Large intestine (tissue), 3 donors: Measurements from ENCODE around the gene SLC2A11. TPM values are rescaled to one million over a fixed set of nuclear protein-coding genes. Genes with fewer than 3 reads are reported as not detected.

ENCODE experiments used
- DNase-seq, 2 donors: peaks; one replicate each; pipeline versions ENCODE4 v3.0.0 to v3.0.0-alpha.2; 2013
- H3K27ac ChIP-seq: one replicate; pipeline ENCODE4 v1.5.1; 2013; ENCODE audit warnings: low read length
- H3K27me3 ChIP-seq: 2 replicates; pipeline ENCODE4 v1.6.1; 2013; ENCODE audit warnings: low read length; ENCODE audit not compliant: control insufficient read depth, insufficient read depth
- H3K36me3 ChIP-seq: 2 replicates; pipeline ENCODE4 v1.6.1; 2013; ENCODE audit warnings: low read length; ENCODE audit not compliant: control insufficient read depth, insufficient read depth
- H3K4me1 ChIP-seq: one replicate; pipeline ENCODE4 v1.6.1; 2013; ENCODE audit warnings: low read length; ENCODE audit not compliant: control insufficient read depth, insufficient read depth
- H3K4me3 ChIP-seq: one replicate; pipeline ENCODE4 v1.5.1; 2013; ENCODE audit warnings: low read length
- H3K9me3 ChIP-seq: one replicate; pipeline ENCODE4 v1.6.1; 2013; ENCODE audit warnings: mild to moderate bottlenecking, low read depth, low read length, moderate library complexity; ENCODE audit not compliant: control insufficient read depth
- WGBS: methylation state at CpG from one replicate; pipeline ENCODE4 v1.1.5; 2013; ENCODE audit warnings: low lambda C conversion rate; ENCODE audit not compliant: insufficient coverage; 5-methylcytosine and 5-hydroxymethylcytosine counted together
- polyA plus RNA-seq: library from polyadenylated mRNA; unstranded; fragments of 120-200 nt; gene quantifications from one replicate; pipeline ENCODE4 v1.2.1, GENCODE V29; 2013

Gene SLC2A11
- polyA plus RNA-seq, 1 donor = 19.3 TPM

DNA sequence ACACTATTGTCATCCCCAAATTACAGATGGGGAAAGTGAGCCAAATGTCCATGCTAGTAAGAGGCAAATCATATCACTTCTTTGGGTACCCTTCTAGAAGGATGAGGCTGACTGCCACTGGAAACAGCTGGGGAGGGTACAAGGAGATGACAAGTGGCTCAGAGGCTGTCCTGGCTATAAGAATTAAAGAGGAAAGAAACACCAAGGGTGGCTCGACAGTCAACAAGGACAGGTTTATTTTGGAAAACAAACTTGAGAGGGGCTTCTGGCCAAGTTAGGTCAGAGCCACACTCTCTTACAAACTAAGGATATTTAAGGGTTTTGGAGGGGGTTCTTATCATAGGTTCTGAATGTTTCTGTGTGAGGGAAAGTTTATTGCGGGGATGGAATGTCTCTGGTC lies 34.5 kb downstream of the SLC2A11 start:
- Histone ChIP-seq H3K9me3 (no peaks in the 10 kb centered on the region), H3K27ac (no peak overlapping the region), H3K4me1 (peaks cover 28% of the 10 kb centered on the region), H3K36me3 (peaks cover 17% of the 10 kb centered on the region), H3K4me3 (no peak overlapping the region), H3K27me3 (no peaks in the 10 kb centered on the region)
- no CpG with 5 or more reads among the region's 2 CpGs for WGBS
- DNase-seq = no peak

DNA sequence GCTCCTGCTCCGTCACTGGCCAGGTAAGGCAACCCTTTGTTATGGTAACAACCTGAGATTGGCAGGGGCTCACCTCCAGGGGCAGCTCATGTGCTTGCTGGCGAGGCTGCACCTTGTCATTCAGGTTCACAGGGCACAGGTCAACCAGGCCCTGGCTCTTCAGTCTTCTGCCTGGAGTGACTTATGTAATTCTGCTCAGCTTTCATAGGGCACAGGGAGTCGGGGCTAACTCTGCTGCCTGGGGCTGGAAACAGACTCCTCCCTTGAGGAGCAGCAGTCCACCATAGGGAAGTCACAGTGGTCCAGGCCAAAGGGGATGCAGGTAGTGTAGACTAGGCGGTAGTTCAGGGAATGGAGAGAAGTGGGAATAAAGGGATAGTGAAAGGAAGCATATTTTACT lies 35.0 kb downstream of the SLC2A11 start:
- H3K4me3 ChIP-seq = no peak overlapping the region
- peaks cover 31% of the 10 kb centered on the region for H3K4me1 ChIP-seq
- no peaks in the 10 kb centered on the region for H3K9me3 ChIP-seq
- H3K27me3 ChIP-seq = no peaks in the 10 kb centered on the region
- WGBS = 100% methylated on average over 1 of the region's 4 CpGs
- peaks cover 23% of the 10 kb centered on the region for H3K36me3 ChIP-seq
- DNase-seq = peak in 1 of 2 donors; percentile 59
- peak overlapping the region; percentile 26 for H3K27ac ChIP-seq

DNA sequence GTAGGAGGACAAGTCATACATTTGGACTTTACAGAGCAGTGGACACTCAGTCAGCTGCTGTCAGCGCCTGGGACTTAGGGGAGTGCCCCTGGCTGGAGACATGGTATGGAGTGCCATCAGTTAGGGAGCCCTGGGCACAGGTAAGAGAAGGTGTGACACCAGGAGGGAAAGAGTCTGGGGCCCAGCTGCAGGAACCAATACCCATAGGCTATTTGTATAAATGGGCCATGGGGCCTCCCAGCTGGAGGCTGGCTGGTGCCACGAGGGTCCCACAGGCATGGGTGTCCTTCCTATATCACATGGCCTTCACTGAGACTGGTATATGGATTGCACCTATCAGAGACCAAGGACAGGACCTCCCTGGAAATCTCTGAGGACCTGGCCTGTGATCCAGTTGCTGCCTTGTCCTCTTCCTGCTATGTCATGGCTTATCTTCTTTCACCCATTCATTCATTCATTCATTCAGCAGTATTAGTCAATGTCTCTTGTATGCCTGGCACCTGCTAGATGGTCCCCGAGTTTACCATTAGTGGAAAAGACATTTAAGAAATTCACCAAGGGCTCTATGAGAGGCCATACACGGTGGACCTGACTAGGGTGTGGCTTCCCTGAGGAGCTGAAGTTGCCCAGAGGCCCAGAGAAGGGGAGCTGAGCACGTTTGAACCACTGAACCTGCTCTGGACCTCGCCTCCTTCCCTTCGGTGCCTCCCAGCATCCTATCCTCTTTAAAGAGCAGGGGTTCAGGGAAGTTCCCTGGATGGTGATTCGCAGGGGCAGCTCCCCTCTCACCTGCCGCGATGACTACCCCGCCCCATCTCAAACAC lies 35.7 kb downstream of the SLC2A11 start:
- no CpG with 5 or more reads among the region's 11 CpGs for WGBS
- H3K27ac ChIP-seq = peak overlapping the region; percentile 100
- H3K4me3 ChIP-seq = peak overlapping the region; percentile 95
- DNase-seq = peak; percentile 66 to 90
- no peaks in the 10 kb centered on the region for H3K27me3 ChIP-seq
- peaks cover 29% of the 10 kb centered on the region for H3K36me3 ChIP-seq
- H3K4me1 ChIP-seq = peaks cover 34% of the 10 kb centered on the region
- no peaks in the 10 kb centered on the region for H3K9me3 ChIP-seq

DNA sequence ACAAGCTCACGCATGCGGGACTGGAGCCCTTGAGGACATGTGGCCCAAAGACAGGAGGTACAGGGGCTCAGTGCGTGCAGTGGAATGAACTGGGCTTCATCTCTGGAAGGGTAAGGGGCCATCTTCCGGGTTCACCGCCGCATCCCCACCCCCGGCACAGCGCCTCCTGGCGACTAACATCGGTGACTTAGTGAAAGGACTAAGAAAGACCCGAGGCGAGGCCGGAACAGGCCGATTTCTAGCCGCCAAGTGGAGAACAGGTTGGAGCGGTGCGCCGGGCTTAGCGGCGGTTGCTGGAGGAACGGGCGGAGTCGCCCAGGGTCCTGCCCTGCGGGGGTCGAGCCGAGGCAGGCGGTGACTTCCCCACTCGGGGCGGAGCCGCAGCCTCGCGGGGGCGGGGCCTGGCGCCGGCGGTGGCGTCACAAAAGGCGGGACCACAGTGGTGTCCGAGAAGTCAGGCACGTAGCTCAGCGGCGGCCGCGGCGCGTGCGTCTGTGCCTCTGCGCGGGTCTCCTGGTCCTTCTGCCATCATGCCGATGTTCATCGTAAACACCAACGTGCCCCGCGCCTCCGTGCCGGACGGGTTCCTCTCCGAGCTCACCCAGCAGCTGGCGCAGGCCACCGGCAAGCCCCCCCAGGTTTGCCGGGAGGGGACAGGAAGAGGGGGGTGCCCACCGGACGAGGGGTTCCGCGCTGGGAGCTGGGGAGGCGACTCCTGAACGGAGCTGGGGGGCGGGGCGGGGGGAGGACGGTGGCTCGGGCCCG lies 36.5 kb downstream of the SLC2A11 start, which contains the start of gene MIF:
MIF (plus strand) TSS at position 439 of the 765 bp plus-strand sequence; CDS start at position 531, 92 bp downstream.
- DNase-seq = peak; percentile 95 to 98
- peaks cover 37% of the 10 kb centered on the region for H3K4me1 ChIP-seq
- H3K4me3 ChIP-seq = peak within 1 kb of the TSS; percentile 95
- H3K9me3 ChIP-seq = no peaks in the 10 kb centered on the region
- no peaks in the 10 kb centered on the region for H3K27me3 ChIP-seq
- WGBS = no CpG with 5 or more reads among the region's 72 CpGs
- peaks cover 29% of the 10 kb centered on the region for H3K36me3 ChIP-seq
- peak within 1 kb of the TSS; percentile 100 for H3K27ac ChIP-seq

DNA sequence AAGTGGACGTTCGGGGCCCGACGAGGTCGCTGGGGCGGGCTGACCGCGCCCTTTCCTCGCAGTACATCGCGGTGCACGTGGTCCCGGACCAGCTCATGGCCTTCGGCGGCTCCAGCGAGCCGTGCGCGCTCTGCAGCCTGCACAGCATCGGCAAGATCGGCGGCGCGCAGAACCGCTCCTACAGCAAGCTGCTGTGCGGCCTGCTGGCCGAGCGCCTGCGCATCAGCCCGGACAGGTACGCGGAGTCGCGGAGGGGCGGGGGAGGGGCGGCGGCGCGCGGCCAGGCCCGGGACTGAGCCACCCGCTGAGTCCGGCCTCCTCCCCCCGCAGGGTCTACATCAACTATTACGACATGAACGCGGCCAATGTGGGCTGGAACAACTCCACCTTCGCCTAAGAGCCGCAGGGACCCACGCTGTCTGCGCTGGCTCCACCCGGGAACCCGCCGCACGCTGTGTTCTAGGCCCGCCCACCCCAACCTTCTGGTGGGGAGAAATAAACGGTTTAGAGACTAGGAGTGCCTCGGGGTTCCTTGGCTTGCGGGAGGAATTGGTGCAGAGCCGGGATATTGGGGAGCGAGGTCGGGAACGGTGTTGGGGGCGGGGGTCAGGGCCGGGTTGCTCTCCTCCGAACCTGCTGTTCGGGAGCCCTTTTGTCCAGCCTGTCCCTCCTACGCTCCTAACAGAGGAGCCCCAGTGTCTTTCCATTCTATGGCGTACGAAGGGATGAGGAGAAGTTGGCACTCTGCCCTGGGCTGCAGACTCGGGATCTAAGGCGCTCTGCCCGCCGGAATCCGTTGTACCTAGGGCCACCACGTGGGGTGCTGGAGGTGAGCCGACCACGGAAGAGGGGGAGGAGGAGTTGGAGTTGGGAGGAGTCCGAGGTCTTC lies 37.3 kb downstream of the SLC2A11 start:
- WGBS = no CpG with 5 or more reads among the region's 79 CpGs
- Histone ChIP-seq H3K9me3 (no peaks in the 10 kb centered on the region), H3K36me3 (peaks cover 29% of the 10 kb centered on the region), H3K4me1 (peaks cover 37% of the 10 kb centered on the region), H3K27me3 (no peaks in the 10 kb centered on the region), H3K27ac (peak overlapping the region; percentile 100), H3K4me3 (peak overlapping the region; percentile 95)
- DNase-seq = peak; percentile 87 to 95

DNA sequence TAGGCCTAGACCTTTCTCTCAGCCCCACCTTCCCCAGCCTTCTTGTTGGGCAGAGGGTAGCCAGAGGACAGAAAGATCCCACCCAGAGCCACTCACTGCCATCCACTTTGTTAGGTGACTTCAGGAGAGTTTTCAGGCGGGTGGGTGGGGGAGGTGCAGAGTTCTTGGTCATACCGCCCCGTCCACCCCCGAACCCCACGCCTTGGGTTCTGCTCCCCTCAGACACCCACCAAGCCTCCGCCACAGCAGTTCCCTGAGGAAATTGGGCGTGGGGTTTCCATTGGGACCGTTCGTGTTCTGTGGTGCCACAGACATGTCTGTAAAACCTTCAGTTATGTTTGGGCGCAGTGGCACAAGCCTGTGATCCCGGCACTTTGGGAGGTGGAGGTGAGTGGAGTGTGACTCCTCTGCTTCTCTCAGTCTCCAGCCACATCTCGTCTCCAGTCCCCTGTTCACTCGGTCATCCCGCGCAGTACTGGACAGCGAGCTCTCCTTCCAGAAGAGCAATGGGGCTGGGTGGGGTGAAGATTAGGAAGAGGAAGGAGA lies 38.0 kb downstream of the SLC2A11 start:
- peaks cover 29% of the 10 kb centered on the region for H3K36me3 ChIP-seq
- no peak for DNase-seq
- no CpG with 5 or more reads among the region's 16 CpGs for WGBS
- peak overlapping the region; percentile 100 for H3K27ac ChIP-seq
- peak overlapping the region; percentile 95 for H3K4me3 ChIP-seq
- no peaks in the 10 kb centered on the region for H3K27me3 ChIP-seq
- H3K4me1 ChIP-seq = peaks cover 37% of the 10 kb centered on the region
- no peaks in the 10 kb centered on the region for H3K9me3 ChIP-seq

DNA sequence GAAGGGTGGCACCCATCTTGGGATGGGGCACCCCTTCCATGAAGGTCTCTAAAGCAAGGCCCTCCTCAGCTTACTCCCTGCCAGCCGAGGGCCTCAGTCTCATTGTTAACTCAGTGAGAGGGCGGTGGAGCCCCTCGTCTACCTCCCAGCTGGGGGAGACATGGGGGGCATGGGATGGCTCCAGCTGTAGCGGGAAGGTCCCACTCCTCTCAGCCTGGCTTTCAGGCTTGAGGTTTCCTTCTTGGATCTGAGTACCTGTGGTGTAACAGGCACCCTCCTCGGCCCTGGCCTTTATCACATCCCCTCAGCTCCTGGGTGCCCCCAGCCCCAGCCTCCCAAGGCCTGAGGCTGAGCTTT lies 38.5 kb downstream of the SLC2A11 start:
- no CpG with 5 or more reads among the region's 5 CpGs for whole genome bisulfite sequencing
- Histone ChIP-seq H3K27ac (peak overlapping the region; percentile 100), H3K4me1 (peaks cover 37% of the 10 kb centered on the region), H3K36me3 (peaks cover 29% of the 10 kb centered on the region), H3K4me3 (peak overlapping the region; percentile 95), H3K27me3 (no peaks in the 10 kb centered on the region), H3K9me3 (no peaks in the 10 kb centered on the region)
- DNase-seq = no peak

DNA sequence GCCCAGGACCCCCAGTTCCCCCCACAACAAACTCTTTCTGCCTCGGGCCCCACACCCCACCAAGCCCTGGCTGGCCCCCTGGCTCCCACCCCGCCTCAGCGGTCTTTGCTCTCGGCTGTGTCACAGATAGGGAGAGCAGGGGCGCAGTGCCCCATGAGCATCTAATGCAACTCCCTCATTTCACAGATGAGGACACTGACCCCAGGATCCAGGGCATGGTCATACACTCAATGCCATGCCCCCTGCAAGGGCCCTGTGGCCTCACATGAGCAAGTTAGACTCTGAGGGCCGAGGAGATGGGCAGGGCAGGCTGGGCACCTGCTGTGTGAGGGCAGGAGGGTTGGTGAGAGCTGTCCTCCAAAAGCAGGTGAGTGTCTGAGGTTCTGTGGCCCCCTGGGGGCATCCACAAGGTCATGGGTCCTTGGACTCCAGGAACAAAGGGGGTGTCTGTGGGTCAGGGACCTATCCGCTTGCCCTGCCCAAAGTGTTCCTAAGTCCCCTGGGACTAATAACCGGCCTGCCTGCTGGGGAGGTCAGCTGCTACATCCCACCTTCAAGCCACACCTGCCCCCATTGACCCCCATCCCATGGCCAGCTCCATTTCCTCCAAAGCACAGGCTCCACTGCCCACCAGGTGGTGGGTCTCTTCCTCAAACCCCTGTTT lies 39.0 kb downstream of the SLC2A11 start:
- peak; percentile 72 to 87 for DNase-seq
- Histone ChIP-seq H3K27me3 (no peaks in the 10 kb centered on the region), H3K27ac (peak overlapping the region; percentile 100), H3K4me1 (peaks cover 37% of the 10 kb centered on the region), H3K4me3 (peak overlapping the region; percentile 95), H3K9me3 (no peaks in the 10 kb centered on the region), H3K36me3 (peaks cover 29% of the 10 kb centered on the region)
- WGBS = no CpG with 5 or more reads among the region's 8 CpGs

DNA sequence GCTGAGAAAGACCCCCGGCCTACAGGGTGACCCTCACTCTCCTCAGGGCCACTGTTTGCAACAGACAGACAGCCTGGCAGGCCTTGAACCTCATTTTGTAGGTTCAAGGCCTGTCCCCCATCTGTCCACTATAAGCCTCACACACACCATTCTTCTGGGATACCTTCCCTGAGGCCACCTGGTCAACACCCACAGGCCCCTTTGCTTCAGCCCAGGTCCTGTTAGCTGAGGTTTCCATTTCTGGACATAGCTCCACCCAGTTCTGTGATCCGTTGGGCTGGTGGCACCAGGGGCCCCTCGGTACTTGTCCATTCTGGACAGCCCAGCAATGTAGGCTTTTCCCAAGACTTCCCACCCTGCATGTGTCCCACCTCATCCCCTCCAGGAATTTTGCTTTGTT lies 39.6 kb downstream of the SLC2A11 start:
- DNase-seq = no peak
- H3K27ac ChIP-seq = peak overlapping the region; percentile 100
- no CpG with 5 or more reads among the region's 3 CpGs for WGBS
- peaks cover 29% of the 10 kb centered on the region for H3K36me3 ChIP-seq
- no peaks in the 10 kb centered on the region for H3K9me3 ChIP-seq
- H3K27me3 ChIP-seq = no peaks in the 10 kb centered on the region
- H3K4me1 ChIP-seq = peaks cover 37% of the 10 kb centered on the region
- H3K4me3 ChIP-seq = no peak overlapping the region
